SJCRH30 (cell line): ENCODE measurements around the gene CORIN. TPM values are rescaled to one million over a fixed set of nuclear protein-coding genes. Genes with fewer than 3 reads are reported as not detected.

Source experiments
- DNase-seq, 2 experiments: peaks; one replicate each; pipeline ENCODE4 v3.0.0-alpha.2; 2015 to 2020
- H3K27ac ChIP-seq: fragments of 250-450 bp; sonication (Bioruptor Pico); 2 replicates; pipeline ENCODE4 v1.5.1; 2020; ENCODE audit warnings: mild to moderate bottlenecking, moderate library complexity
- H3K27me3 ChIP-seq: fragments of 250-450 bp; sonication (Bioruptor Pico); 2 replicates; pipeline ENCODE4 v1.5.1; 2020; ENCODE audit warnings: mild to moderate bottlenecking, moderate library complexity
- H3K36me3 ChIP-seq: fragments of 250-450 bp; sonication (Bioruptor Pico); 2 replicates; pipeline ENCODE4 v1.5.1; 2020; ENCODE audit warnings: mild to moderate bottlenecking, moderate library complexity
- H3K4me1 ChIP-seq: fragments of 250-450 bp; sonication (Bioruptor Pico); 2 replicates; pipeline ENCODE4 v1.5.1; 2020; ENCODE audit warnings: mild to moderate bottlenecking, moderate library complexity
- H3K4me3 ChIP-seq: fragments of 250-450 bp; sonication (Bioruptor Pico); 2 replicates; pipeline ENCODE4 v1.5.1; 2020; ENCODE audit warnings: mild to moderate bottlenecking, moderate library complexity
- H3K9me3 ChIP-seq: fragments of 250-450 bp; sonication (Bioruptor Pico); replicated peaks from 2 replicates; pipeline ENCODE4 v1.5.1; 2020; ENCODE audit warnings: mild to moderate bottlenecking, moderate library complexity
- total RNA-seq: library from RNA; depleted of rRNA; stranded (reverse); fragments of >200 nt; shearing (Covaris generic); gene quantifications from 2 replicates; pipeline ENCODE4 v1.2.3, GENCODE V29; 2014

CORIN gene
- total RNA-seq, 1 experiment from 2014 or later, result 0.38 TPM

DNA sequence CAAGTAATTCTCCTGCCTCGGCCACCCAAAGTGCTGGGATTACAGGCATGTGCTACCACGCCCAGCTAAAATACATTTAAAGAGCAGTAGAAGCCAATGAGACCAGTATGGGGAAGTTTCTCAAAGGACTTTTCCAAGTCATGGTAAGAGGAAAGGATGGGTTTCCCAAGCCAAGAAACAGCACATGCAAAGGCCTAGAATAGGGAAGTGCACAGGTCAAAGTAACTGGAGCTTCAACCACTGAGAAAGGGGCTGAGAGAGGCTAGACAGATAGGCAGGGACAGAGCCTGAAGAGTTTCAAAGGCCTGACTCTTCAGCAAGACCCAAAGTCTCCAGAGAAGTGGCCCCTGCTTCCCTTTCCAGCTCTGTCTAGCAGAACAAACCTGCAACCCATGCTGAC lies 162.1 kb downstream of the CORIN start:
- Histone ChIP-seq H3K27ac (no peak overlapping the region), H3K4me1 (no peaks in the 10 kb centered on the region), H3K36me3 (no peaks in the 10 kb centered on the region), H3K4me3 (no peak overlapping the region), H3K27me3 (peaks cover 3% of the 10 kb centered on the region), H3K9me3 (no peaks in the 10 kb centered on the region)
- DNase-seq, result no peak

DNA sequence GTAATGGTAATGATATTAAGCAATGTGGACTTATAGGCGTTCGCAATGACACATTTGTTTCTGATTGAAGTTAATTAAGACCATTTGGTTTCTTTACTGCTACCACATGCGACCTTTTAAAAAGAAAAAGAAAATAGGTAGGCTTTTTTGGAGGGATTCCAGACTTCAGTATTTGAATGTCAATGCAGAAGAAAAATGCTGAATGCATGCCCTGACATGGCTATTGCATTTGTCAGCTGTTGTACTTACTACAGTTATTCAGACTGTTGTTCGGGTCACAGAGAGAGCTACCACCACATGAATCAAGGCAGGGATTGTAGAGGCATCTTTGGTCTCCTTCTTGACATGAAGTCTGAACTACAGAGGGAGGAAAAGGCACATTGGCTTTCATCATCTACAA lies 163.7 kb downstream of the CORIN start:
- Histone ChIP-seq H3K27me3 (peaks cover 4% of the 10 kb centered on the region), H3K27ac (no peak overlapping the region), H3K4me1 (no peaks in the 10 kb centered on the region), H3K9me3 (no peaks in the 10 kb centered on the region), H3K36me3 (no peaks in the 10 kb centered on the region), H3K4me3 (no peak overlapping the region)
- no peak for DNase-seq

DNA sequence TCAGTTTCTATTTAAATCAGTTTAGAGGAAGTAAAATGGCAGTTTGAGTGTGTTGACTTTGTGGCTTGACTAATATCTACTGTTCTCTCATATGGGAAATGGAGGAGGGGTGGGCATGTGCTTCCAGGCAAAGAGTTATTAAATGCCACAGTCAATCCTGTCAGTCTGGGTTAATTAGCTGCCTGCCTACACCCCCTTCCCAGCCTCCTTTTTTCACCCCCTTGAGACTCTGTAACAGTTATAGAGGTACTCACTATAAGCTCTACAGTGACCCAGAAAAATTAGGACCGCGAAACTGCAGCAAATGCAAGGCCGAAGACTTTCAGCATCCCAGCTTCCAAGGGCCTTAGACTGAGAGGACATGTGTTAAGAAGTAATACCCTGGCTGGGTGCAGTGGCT lies 165.2 kb downstream of the CORIN start:
- DNase-seq, result no peak
- Histone ChIP-seq H3K27me3 (peaks cover 6% of the 10 kb centered on the region), H3K27ac (no peak overlapping the region), H3K36me3 (no peaks in the 10 kb centered on the region), H3K9me3 (no peaks in the 10 kb centered on the region), H3K4me3 (no peak overlapping the region), H3K4me1 (no peaks in the 10 kb centered on the region)

DNA sequence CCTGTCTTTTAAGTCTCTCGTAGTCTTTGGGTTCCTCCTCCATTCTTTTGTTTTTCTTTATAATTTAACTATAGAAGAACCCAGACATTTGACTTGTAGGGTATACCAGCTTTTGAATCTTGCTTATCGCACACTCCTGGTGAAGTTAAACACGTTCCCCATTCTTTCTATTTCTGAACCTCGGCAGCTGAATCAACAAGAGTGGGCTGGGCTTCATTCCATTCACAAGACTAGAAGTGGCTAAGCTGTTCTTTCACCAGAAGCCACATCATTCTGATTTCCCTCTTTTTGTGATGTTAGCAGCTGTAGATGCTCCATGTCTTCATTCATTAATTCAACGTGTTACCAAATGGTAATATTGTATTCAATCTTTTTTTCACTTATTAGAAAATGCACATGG lies 167.9 kb downstream of the CORIN start:
- Histone ChIP-seq H3K27me3 (peaks cover 2% of the 10 kb centered on the region; the same call in 1 of the 2 replicates), H3K36me3 (no peaks in the 10 kb centered on the region), H3K9me3 (no peaks in the 10 kb centered on the region), H3K27ac (no peak overlapping the region), H3K4me3 (no peak overlapping the region), H3K4me1 (no peaks in the 10 kb centered on the region)
- peak in 1 of 2 experiments; percentile 13 for DNase-seq

DNA sequence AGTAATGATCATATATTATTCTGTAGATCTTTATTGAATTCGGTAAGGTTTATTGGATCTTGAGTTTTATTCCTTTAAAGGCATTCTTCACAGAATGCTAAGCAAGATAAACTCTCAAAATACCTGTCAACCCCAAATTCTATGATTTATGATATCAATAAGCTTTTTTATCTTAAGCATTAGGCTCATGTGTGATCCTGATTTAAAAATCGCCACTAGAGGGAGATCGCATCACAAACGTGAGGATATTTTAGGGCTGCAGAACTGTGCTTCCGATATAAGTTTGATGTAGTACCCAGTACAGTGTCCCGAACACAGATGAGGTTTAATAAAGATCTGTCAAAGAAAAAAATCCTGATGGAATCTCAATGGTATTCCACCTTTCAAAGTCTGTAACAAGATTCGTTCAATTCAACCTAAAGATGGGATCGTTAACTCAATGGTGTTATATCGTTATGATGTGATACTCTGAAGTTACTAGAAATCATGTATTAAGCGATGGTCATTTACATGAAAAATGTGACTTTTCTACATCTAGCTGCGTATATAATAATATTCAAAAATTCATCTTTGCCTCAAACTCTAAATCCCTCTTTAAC lies 169.0 kb downstream of the CORIN start:
- Histone ChIP-seq H3K27me3 (0 out of 2 replicates have a peak, but pooled peaks cover 2% of the 10 kb centered on the region), H3K27ac (no peak overlapping the region), H3K4me1 (no peaks in the 10 kb centered on the region), H3K36me3 (no peaks in the 10 kb centered on the region), H3K9me3 (no peaks in the 10 kb centered on the region), H3K4me3 (no peak overlapping the region)
- peak; percentile 8 to 60 for DNase-seq

DNA sequence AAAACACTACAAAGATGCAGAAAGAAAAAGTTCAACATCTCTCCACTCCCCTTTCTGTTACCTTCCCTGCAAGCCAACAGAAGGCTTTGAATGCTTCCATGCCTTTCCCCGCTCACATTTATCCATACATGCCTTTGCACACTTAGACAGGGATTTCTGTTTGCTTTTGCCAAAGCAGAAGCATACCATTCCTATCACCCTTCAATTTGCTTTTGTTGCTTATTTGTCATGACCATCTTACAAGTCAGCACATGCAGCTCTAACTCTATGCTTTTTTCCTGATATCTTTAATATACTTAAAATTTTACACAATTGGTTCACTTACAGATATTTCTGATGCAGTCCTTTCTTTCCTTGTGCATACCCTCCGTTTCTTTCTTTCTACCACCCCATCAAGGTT lies 169.6 kb downstream of the CORIN start:
- Histone ChIP-seq H3K9me3 (no peaks in the 10 kb centered on the region), H3K4me1 (no peaks in the 10 kb centered on the region), H3K27ac (no peak overlapping the region), H3K27me3 (0 out of 2 replicates have a peak, but pooled peaks cover 2% of the 10 kb centered on the region), H3K4me3 (no peak overlapping the region), H3K36me3 (no peaks in the 10 kb centered on the region)
- DNase-seq, result no peak

DNA sequence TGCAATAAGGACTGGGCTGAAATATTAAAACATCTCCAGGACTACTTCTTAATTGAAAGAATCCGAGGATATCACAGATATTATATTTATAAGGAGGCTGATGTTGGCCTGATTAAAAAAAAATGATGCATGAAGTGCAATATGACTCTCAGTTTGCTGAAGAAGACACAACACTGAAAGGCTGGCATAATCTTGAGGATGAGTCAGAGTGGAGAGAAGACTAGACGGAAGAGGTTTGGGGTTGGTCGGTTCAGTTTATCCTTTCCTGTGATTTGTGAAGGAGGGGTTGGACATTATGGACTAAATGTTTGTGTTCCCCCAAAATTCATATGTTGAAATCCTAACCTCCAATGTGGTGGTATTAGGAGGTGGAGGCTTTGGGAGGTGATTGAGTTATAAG lies 170.3 kb downstream of the CORIN start:
- no peaks in the 10 kb centered on the region for H3K36me3 ChIP-seq
- H3K4me1 ChIP-seq, result no peaks in the 10 kb centered on the region
- H3K4me3 ChIP-seq, result no peak overlapping the region
- no peak for DNase-seq
- H3K27me3 ChIP-seq, result 0 out of 2 replicates have a peak, but pooled peaks cover 2% of the 10 kb centered on the region
- no peaks in the 10 kb centered on the region for H3K9me3 ChIP-seq
- H3K27ac ChIP-seq, result no peak overlapping the region

DNA sequence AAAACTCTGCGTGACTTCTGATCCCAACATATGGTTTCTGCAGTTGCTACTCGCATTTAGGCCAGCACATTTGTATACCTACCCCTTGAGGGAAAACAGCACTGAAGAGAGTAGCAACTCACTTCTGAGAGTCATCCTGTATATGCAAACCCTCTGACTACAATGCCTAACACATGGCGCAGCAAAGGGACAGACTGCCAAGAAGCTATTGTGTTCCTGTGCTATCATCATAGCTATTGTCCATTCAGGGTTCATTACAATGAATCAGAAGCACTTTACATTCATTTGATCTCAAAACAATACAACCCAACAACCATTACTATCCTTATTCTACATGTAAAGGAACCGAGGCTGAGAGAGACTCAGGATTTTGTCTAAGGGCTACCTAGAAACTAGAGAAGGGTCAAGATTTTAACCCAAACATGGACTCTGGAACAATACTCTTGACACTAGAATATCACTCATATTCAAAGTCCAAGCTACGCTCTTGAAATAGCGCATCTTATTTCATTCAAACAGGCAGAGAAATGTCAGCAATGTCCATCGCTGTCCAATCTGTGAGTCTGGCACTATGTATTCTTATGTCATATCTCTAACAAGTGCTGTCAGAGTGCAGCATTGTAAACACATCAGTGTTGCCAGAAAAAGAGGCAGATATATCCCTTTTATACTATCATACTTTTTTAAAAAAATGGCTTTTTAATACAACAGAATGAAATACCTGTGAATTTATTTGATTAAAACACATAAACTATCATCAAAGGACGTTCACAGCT lies 173.6 kb downstream of the CORIN start:
- Histone ChIP-seq H3K4me3 (no peak overlapping the region), H3K27ac (no peak overlapping the region), H3K27me3 (0 out of 2 replicates have a peak, but pooled peaks cover 2% of the 10 kb centered on the region), H3K36me3 (no peaks in the 10 kb centered on the region), H3K4me1 (no peaks in the 10 kb centered on the region), H3K9me3 (no peaks in the 10 kb centered on the region)
- DNase-seq, result no peak

DNA sequence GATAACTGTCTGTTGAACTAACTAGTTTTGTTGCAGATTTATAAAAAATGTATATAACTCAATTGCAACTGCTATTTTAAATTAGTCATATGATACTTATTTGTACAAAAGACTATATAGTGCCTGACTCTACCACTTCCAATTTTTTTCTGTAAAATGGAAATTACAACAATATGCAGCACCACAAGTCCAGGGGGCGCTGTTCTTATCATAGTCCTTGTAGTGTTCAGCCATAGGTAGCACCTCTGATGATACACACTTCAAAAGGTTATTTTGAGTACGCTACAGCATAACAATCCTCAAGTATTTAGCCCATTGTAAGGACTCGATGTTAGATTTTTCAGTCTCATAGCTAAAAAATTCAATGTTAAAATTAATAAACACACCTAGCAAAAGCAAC lies 174.9 kb downstream of the CORIN start:
- Histone ChIP-seq H3K36me3 (no peaks in the 10 kb centered on the region), H3K27me3 (no peaks in the 10 kb centered on the region), H3K4me1 (no peaks in the 10 kb centered on the region), H3K27ac (no peak overlapping the region), H3K4me3 (no peak overlapping the region), H3K9me3 (no peaks in the 10 kb centered on the region)
- peak in 1 of 2 experiments; percentile 26 for DNase-seq

DNA sequence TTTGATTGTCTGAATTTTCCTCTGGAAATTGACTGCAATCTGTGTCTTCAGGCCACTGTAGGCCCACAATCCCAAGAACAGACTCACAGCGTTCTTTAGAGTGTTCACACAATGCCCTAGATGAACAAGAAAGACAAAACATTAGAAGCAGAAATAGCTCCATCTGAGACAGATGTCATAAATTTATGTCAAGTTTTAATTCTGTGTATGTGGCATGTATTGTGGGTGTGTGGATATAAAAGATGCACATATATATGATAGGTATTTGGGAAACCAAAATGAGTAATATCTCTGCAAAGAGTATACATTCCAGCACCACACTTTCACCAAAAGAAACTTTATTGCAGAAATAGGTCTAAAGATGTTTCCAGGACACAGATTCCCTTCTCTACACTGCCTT lies 176.1 kb downstream of the CORIN start:
- no peaks in the 10 kb centered on the region for H3K36me3 ChIP-seq
- no peak for DNase-seq
- H3K27ac ChIP-seq, result no peak overlapping the region
- no peaks in the 10 kb centered on the region for H3K9me3 ChIP-seq
- no peaks in the 10 kb centered on the region for H3K27me3 ChIP-seq
- H3K4me1 ChIP-seq, result no peaks in the 10 kb centered on the region
- no peak overlapping the region for H3K4me3 ChIP-seq

DNA sequence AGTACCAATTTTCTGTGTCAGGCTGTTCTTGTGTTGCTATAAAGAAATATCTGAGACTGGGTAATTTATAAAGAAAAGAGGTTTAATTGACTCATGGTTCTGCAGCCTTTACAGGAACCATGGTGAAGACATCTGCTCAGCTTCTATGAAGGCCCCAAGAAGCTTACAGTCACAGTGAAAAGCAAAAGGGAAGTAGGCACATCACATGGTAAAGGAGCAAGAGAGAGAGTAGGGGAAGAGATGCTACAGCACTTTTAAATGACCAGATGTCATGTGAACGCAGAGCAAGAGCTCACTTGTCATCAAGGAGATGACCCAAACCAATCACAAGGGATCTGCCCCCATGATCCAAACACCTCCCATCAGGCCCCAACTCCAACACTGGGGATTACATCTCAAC lies 178.5 kb downstream of the CORIN start:
- H3K9me3 ChIP-seq, result no peaks in the 10 kb centered on the region
- H3K27ac ChIP-seq, result no peak overlapping the region
- no peak for DNase-seq
- no peaks in the 10 kb centered on the region for H3K4me1 ChIP-seq
- no peaks in the 10 kb centered on the region for H3K27me3 ChIP-seq
- H3K36me3 ChIP-seq, result no peaks in the 10 kb centered on the region
- H3K4me3 ChIP-seq, result no peak overlapping the region

DNA sequence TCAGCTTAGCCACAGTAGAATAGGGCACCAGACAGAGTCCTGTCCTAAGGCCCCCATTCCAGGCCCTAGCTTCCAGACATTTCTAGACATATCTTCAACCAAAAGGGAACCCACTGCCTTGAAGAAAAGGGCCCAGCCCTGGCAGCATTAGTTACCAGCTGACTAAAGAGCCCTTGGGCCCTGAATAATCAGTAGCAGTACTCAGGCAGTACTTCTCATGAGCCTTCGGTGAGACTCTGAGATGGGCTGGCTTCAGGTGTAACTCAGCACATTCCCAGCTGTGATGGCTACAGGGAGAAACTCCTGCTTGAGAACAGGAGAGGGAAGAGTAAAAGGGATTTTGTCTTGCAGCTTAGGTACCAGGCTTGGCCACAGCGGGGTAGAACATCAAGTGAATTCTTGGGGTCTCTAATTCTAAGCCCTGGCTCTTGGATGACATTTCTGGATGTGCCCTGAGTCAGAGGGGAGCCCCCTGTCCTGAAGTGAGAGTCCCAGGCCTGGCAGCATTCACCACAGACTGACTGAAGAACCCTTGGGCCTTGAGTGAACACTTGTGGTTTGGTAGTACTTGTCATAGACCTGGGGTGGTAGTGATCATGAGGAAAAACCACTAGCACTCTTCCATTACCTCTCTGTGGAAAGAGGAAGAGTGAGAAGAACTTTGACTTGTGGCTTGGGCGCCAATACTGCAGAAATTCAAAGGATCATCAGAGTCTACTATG lies 182.7 kb downstream of the CORIN start:
- no peak overlapping the region for H3K27ac ChIP-seq
- no peak overlapping the region for H3K4me3 ChIP-seq
- DNase-seq, result no peak
- H3K36me3 ChIP-seq, result no peaks in the 10 kb centered on the region
- H3K4me1 ChIP-seq, result no peaks in the 10 kb centered on the region
- H3K9me3 ChIP-seq, result no peaks in the 10 kb centered on the region
- no peaks in the 10 kb centered on the region for H3K27me3 ChIP-seq

DNA sequence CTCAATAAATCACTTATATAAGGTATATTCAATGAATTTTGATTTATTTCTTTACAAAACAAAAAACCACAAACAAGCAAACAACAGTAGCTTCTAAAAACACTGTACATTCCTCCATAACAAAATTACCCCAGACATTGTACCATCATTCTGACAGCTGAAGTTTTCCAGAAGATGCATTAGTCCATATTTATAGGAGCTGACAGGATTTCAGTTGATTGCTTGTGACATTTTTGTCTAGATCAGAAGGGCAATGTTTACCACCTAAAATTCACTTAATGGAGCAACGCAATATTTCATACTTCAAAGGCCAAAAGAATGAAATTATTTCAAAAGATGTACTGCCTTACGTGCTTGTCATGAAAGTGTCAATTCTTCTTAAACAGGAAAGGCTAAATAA lies 185.8 kb downstream of the CORIN start:
- no peak for DNase-seq
- H3K4me1 ChIP-seq, result no peaks in the 10 kb centered on the region
- no peaks in the 10 kb centered on the region for H3K9me3 ChIP-seq
- no peak overlapping the region for H3K4me3 ChIP-seq
- no peaks in the 10 kb centered on the region for H3K27me3 ChIP-seq
- no peaks in the 10 kb centered on the region for H3K36me3 ChIP-seq
- no peak overlapping the region for H3K27ac ChIP-seq

DNA sequence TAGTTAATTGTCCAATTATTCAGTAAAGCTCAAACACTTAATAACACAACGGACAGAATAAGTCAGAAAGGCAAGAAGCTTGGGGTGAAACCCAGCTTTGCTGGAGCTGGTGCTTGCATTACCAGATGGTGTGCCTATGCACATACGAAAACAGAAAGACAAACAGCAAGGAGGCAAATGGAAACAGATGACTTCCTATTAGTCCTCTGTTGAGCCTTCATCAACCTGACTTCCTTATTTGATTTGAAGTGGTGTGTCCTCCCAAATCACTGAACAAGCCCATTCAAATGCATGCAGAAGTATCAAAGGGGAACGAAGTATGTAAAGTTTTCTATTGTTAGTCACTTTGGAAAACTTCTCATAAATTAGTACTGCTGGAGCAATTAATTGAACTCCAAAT lies 186.6 kb downstream of the CORIN start:
- DNase-seq, result no peak
- H3K36me3 ChIP-seq, result no peaks in the 10 kb centered on the region
- no peak overlapping the region for H3K4me3 ChIP-seq
- H3K27ac ChIP-seq, result no peak overlapping the region
- H3K27me3 ChIP-seq, result no peaks in the 10 kb centered on the region
- no peaks in the 10 kb centered on the region for H3K9me3 ChIP-seq
- no peaks in the 10 kb centered on the region for H3K4me1 ChIP-seq

DNA sequence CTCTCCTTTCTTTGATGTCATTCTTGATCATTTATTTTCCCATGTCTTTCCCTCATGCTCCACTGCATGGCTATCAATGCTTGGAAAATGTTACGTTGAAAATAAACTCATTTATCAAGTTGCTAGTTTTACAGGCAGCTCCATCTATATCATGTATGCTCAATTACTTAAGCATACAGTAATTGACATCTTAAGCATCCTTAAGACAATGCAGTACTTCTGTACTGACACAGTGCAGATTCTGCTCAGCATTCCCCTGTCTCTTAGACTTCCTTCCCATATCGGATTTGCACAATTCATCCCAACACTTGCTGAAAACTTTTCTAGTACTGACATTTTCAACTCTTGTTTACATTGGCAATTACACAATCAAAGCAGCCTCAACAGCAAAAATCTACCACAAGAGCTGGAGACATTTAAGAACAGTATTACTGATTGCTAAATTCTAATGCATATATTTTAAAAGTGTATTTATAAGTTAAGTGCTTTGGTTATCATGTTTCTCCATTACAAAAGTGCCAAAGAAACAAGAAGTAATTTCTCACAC lies 187.2 kb downstream of the CORIN start:
- Histone ChIP-seq H3K4me1 (no peaks in the 10 kb centered on the region), H3K36me3 (no peaks in the 10 kb centered on the region), H3K9me3 (no peaks in the 10 kb centered on the region), H3K27ac (no peak overlapping the region), H3K4me3 (no peak overlapping the region), H3K27me3 (no peaks in the 10 kb centered on the region)
- no peak for DNase-seq
